OCI-LY7 (cell line): ENCODE measurements around the gene F2. TPM values are rescaled to one million over a fixed set of nuclear protein-coding genes. Genes with fewer than 3 reads are reported as not detected.
"Not testable (repeated sequence)": the region's sequence is repeated elsewhere in the genome, so short reads cannot be mapped to it uniquely, and the experiment has no call there.

Experiments used
- Bru-seq: library from RNA; stranded (reverse); fragments of 400-500 nt; gene quantifications from one replicate; lab custom pipeline; 2021; lab: Mats Ljungman, UMichigan
- BruChase-seq, 2 experiments: library from RNA; stranded (reverse); fragments of 400-500 nt; gene quantifications; one replicate each; lab custom pipeline; 2021; lab: Mats Ljungman, UMichigan
- BruUV-seq: library from RNA; stranded (reverse); fragments of 400-500 nt; replicated peaks from 2 replicates; lab custom pipeline; 2021; lab: Mats Ljungman, UMichigan
- CTCF ChIA-PET: fragments of 300-600 bp; sonication (Branson Sonifier 250); formaldehyde crosslinking; loops from one replicate; lab custom pipeline; 2022; ENCODE audit warnings: antibody characterized with exemption; ENCODE audit not compliant: unreplicated experiment; lab: Charles Lee
- POLR2A ChIA-PET: fragments of 300-600 bp; sonication (Branson Sonifier 250); formaldehyde crosslinking; loops from one replicate; lab custom pipeline; 2022; ENCODE audit warnings: antibody characterized with exemption; lab: Charles Lee
- DNase-seq: peaks from one replicate; pipeline ENCODE4 v3.0.0-alpha.2; 2015; ENCODE audit warnings: low spot score
- H2AFZ ChIP-seq: fragments of 200-600 bp; sonication (generic), shearing (Covaris generic); 2 replicates; pipeline ENCODE4 v1.6.1; 2014; ENCODE audit warnings: mild to moderate bottlenecking, antibody characterized with exemption, low read length, moderate library complexity
- H3K27ac ChIP-seq: fragments of 200-600 bp; sonication (generic); 2 replicates; pipeline ENCODE4 v1.5.1; 2014; ENCODE audit warnings: mixed run types, low read depth, mild to moderate bottlenecking, moderate library complexity, low read length, inconsistent platforms; ENCODE audit not compliant: poor library complexity, severe bottlenecking
- H3K36me3 ChIP-seq: fragments of 200-600 bp; sonication (generic); 2 replicates; pipeline ENCODE4 v1.6.1; 2014; ENCODE audit warnings: mild to moderate bottlenecking, antibody characterized with exemption, low read length, moderate library complexity, mixed read lengths; ENCODE audit not compliant: insufficient read depth
- H3K4me1 ChIP-seq: fragments of 200-600 bp; sonication (generic); 2 replicates; pipeline ENCODE4 v1.5.1; 2014; ENCODE audit warnings: mild to moderate bottlenecking, low read length; ENCODE audit not compliant: insufficient read depth, poor library complexity, severe bottlenecking
- H3K4me2 ChIP-seq: fragments of 200-600 bp; sonication (generic); 2 replicates; pipeline ENCODE4 v1.6.1; 2014; ENCODE audit warnings: mild to moderate bottlenecking, low read length
- H3K4me3 ChIP-seq: fragments of 200-600 bp; sonication (generic); 2 replicates; pipeline ENCODE4 v1.5.1; 2014; ENCODE audit warnings: mild to moderate bottlenecking, low read depth, low read length; ENCODE audit not compliant: poor library complexity, severe bottlenecking
- H3K79me2 ChIP-seq: fragments of 200-600 bp; sonication (generic); 2 replicates; pipeline ENCODE4 v1.6.1; 2016; ENCODE audit warnings: low read depth, mild to moderate bottlenecking, low read length, moderate library complexity, mixed read lengths; ENCODE audit not compliant: insufficient read depth
- H3K9me2 ChIP-seq: fragments of 200-600 bp; sonication (generic); 2 replicates; pipeline ENCODE4 v1.6.1; 2016; ENCODE audit warnings: mild to moderate bottlenecking, low read length, mixed read lengths; ENCODE audit not compliant: insufficient read depth
- H3K9me3 ChIP-seq: fragments of 200-600 bp; sonication (generic); 2 replicates; pipeline ENCODE4 v1.6.1; 2014; ENCODE audit warnings: mild to moderate bottlenecking, mixed run types, low read length, mixed read lengths
- H4K20me1 ChIP-seq: fragments of 200-600 bp; sonication (generic); 2 replicates; pipeline ENCODE4 v1.6.1; 2014; ENCODE audit warnings: mild to moderate bottlenecking, antibody characterized with exemption, low read length, moderate library complexity, mixed read lengths; ENCODE audit not compliant: insufficient read depth
- EZH2phosphoT487 ChIP-seq: fragments of 200-600 bp; sonication (generic); IDR thresholded peaks from 2 replicates; pipeline ENCODE4 v1.6.1; 2018; ENCODE audit warnings: low read depth, borderline replicate concordance, mild to moderate bottlenecking, mixed run types, antibody characterized with exemption, low read length, moderate library complexity, mixed read lengths
- intact Hi-C: fragments of 100-400 bp; cut with micrococcal nuclease; formaldehyde crosslinking; loops from one replicate; pipeline ENCODE4 v1.10.0; 2022; ENCODE audit not compliant: unreplicated experiment
- long read RNA-seq: library from polyadenylated mRNA; stranded (forward); transcript quantifications from one replicate; pipeline ENCODE4 v2.0.0, GENCODE V29; 2022
- total RNA-seq, 2 experiments: library from RNA; depleted of rRNA in 1 of 2; stranded (reverse); fragments of >200 nt in 1 of 2; shearing (Covaris generic) in 1 of 2; gene quantifications; 2 replicates each; pipeline ENCODE4 v1.2.3, GENCODE V29; 2014 to 2022
- TF ChIP-seq, protein P1 (sequence below): fragments of 200-600 bp; sonication (generic); conservative IDR thresholded peaks from 2 replicates; pipeline ENCODE4 v1.5.1; 2014; ENCODE audit warnings: mild to moderate bottlenecking, antibody characterized with exemption, low read length, moderate library complexity, mixed read lengths

The F2 gene
- total RNA-seq (2014; rRNA removed; shearing (Covaris generic)) (not detected in 2 replicates), total RNA-seq (2022) (0.48 TPM in 1 of 2 replicates, not detected in the other), Bru-seq, nascent RNA (percentile 18 among the genes with signal in this experiment), BruChase-seq, experiment 1, labeled RNA remaining after a 6-hour chase (percentile 4 among the genes with signal in this experiment), BruChase-seq, experiment 2, labeled RNA remaining after a 2-hour chase (percentile 12 among the genes with signal in this experiment)
- long read RNA-seq: 0 reads

DNA sequence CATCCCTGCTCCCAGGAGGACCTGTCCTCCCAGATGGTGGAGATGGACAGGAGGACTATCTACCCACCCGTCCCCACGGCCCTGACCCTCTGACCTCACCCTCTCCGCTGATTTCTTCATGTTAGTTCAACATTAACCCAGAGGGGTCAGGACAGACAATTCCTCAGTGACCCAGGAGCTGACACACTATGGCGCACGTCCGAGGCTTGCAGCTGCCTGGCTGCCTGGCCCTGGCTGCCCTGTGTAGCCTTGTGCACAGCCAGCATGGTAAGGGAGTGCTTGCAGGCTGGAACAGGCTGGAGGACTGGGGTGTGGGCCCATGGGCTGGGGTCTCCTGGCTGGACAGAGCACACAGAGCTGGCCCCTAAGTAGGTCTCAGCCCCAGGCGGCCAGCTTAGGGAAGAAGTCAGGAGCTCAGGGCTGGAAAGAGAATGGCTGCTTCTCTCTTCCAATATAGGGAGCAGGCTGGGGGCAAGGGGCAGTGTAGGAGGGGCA is at the start of gene F2:
Gene F2 (plus strand): TSS at position 166 of the 495 bp plus-strand sequence. CDS start 23 bp downstream, at position 189.
- ChIA-PET POLR2A (interaction anchor here (0.7 kb wide), 1 partner anchor 8 kb away, joined by 3 read pairs; no protein-coding TSS in a partner anchor), CTCF (interaction anchor here (1.0 kb wide), 1 partner anchor 735 kb away, joined by 6 read pairs; no protein-coding TSS in a partner anchor)
- BruUV-seq: no TSS peak
- no peak for TF ChIP-seq EZH2phosphoT487
- TF ChIP-seq, protein P1, sequence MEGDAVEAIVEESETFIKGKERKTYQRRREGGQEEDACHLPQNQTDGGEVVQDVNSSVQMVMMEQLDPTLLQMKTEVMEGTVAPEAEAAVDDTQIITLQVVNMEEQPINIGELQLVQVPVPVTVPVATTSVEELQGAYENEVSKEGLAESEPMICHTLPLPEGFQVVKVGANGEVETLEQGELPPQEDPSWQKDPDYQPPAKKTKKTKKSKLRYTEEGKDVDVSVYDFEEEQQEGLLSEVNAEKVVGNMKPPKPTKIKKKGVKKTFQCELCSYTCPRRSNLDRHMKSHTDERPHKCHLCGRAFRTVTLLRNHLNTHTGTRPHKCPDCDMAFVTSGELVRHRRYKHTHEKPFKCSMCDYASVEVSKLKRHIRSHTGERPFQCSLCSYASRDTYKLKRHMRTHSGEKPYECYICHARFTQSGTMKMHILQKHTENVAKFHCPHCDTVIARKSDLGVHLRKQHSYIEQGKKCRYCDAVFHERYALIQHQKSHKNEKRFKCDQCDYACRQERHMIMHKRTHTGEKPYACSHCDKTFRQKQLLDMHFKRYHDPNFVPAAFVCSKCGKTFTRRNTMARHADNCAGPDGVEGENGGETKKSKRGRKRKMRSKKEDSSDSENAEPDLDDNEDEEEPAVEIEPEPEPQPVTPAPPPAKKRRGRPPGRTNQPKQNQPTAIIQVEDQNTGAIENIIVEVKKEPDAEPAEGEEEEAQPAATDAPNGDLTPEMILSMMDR: no peak
- Histone ChIP-seq H3K9me2 (no peaks in the 10 kb centered on the region), H3K9me3 (no peaks in the 10 kb centered on the region), H3K4me1 (peaks cover 12% of the 10 kb centered on the region), H3K27ac (no peak within 1 kb of the TSS), H3K36me3 (no peaks in the 10 kb centered on the region), H3K4me3 (no peak within 1 kb of the TSS), H4K20me1 (no peaks in the 10 kb centered on the region), H3K79me2 (no peaks in the 10 kb centered on the region), H2AFZ (peak within 1 kb of the TSS; percentile 60), H3K4me2 (no peak within 1 kb of the TSS)
- no peak for DNase-seq
- intact Hi-C loops: no loop called here

DNA sequence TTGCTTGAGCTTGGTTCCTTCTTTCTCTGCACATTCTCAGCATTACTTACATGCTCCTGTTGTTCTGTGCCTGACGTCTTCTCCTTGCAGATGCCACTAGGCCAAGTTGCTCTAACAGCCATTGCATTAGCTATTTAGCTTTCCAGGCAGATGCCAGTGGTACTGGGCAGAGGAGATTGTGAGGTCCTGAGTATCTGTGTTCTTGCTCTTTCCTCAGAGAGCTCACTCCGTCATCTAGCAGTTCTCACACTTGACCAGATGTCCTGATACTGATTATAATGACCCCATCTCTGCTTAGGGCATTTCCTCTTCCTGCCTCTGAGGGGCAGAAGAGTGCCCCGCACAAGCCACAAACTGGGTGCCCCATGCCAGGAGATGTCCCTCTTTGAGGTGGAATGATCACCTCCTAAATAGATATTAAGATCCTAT is 49.3 kb upstream of the F2 start:
- ChIA-PET CTCF (no interaction called here), POLR2A (interaction anchor here (0.5 to 0.8 kb wide), 2 partner anchors 20 to 39 kb away, joined by 3 to 5 read pairs; no protein-coding TSS in a partner anchor)
- Histone ChIP-seq H3K9me2 (no peaks in the 10 kb centered on the region), H3K9me3 (no peaks in the 10 kb centered on the region), H2AFZ (no peak overlapping the region), H4K20me1 (no peaks in the 10 kb centered on the region), H3K79me2 (no peaks in the 10 kb centered on the region), H3K4me1 (peaks cover 5% of the 10 kb centered on the region), H3K36me3 (peaks cover 80% of the 10 kb centered on the region), H3K4me2 (no peak overlapping the region), H3K27ac (no peak overlapping the region), H3K4me3 (no peak overlapping the region)
- intact Hi-C loops: no loop called here
- peak; percentile 31 for DNase-seq
- no TSS peak for BruUV-seq
- TF ChIP-seq, protein P1: peak; percentile 70
- TF ChIP-seq EZH2phosphoT487: no peak

DNA sequence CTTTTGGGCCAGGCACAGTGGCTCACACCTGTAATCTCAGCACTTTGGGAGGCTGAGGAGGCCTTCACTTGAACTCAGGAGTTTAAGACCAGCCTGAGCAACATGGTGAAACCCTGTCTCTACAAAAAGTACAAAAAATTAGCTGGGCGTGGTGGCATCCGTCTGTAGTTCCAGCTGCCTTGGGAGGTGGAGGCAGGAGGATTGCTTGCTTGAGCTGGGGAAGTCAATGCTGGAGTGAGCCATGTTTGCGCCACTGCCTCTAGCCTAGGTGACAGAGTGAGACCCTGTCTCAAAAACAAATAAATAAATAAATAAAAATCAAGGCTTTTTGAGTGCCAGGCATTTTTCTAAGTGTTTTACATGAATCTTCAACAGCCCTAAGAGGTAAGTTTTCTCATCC is 48.5 kb upstream of the F2 start:
- H3K36me3 ChIP-seq: peaks cover 72% of the 10 kb centered on the region
- POLR2A ChIA-PET: interaction anchor here (0.7 kb wide), 1 partner anchor 13 kb away, joined by 5 read pairs; no protein-coding TSS in a partner anchor
- not testable (repeated sequence) for H3K4me3 ChIP-seq

More for the DNA sequence above, 48.5 kb upstream of the F2 start:
- H4K20me1 ChIP-seq, H3K9me3 ChIP-seq, H3K9me2 ChIP-seq, intact Hi-C loops, DNase-seq, CTCF ChIA-PET, H3K27ac ChIP-seq, H3K79me2 ChIP-seq, BruUV-seq, H3K4me2 ChIP-seq, H2AFZ ChIP-seq: not testable (repeated sequence)
- peaks cover 10% of the 10 kb centered on the region for H3K4me1 ChIP-seq
